NB4 (cell line): ENCODE data around the gene ZNF134.

ENCODE experiments used
- DNase-seq: peaks from one replicate; pipeline ENCODE4 v3.0.0; 2010; ENCODE audit warnings: low read depth
- H3K4me3 ChIP-seq: one replicate; pipeline ENCODE4 v1.5.1; 2011; ENCODE audit warnings: mild to moderate bottlenecking, low read depth, low read length, moderate library complexity
- CTCF ChIP-seq: IDR thresholded peaks from one replicate; pipeline ENCODE4 v1.5.1; 2012; ENCODE audit warnings: low read depth, low read length
- MAX ChIP-seq: IDR thresholded peaks from 2 replicates; pipeline ENCODE4 v1.6.1; 2011; ENCODE audit warnings: low read depth, low read length
- MYC ChIP-seq: IDR thresholded peaks from 2 replicates; pipeline ENCODE4 v1.6.1; 2011; ENCODE audit warnings: low read depth, low read length
- POLR2A ChIP-seq: IDR thresholded peaks from 2 replicates; pipeline ENCODE4 v1.6.1; 2011; ENCODE audit warnings: mild to moderate bottlenecking; ENCODE audit not compliant: insufficient read length; ENCODE audit errors: extremely low read depth

The ZNF134 gene

GRCh38 chr19:57643734-57644133, 29.7 kb downstream of the ZNF134 start:
- TF ChIP-seq MYC (no peak), CTCF (no peak), MAX (no peak), POLR2A (no peak)
- DNase-seq = no peak

GRCh38 chr19:57648331-57649003, 34.4 kb downstream of the ZNF134 start:
- TF ChIP-seq POLR2A = no peak
- no peak for DNase-seq
- no peak overlapping the region for H3K4me3 ChIP-seq

More at GRCh38 chr19:57643734-57644133, 29.7 kb downstream of the ZNF134 start:
- no peak overlapping the region for H3K4me3 ChIP-seq

- H3K4me3 ChIP-seq = no peak overlapping the region
- DNase-seq = no peak
- TF ChIP-seq POLR2A = no peak
- TF ChIP-seq CTCF = no peak
- TF ChIP-seq MYC = no peak
- no peak for TF ChIP-seq MAX
Measured at GRCh38 chr19:57651654-57651996, 37.6 kb downstream of the ZNF134 start.

GRCh38 chr19:57653689-57654088, 39.6 kb downstream of the ZNF134 start:
- no peak for TF ChIP-seq MAX
- no peak for TF ChIP-seq MYC
- no peak for TF ChIP-seq POLR2A
- TF ChIP-seq CTCF = no peak
- no peak overlapping the region for H3K4me3 ChIP-seq
- DNase-seq = no peak

- no peak for DNase-seq
- no peak for TF ChIP-seq MAX
- TF ChIP-seq POLR2A = no peak
- no peak for TF ChIP-seq CTCF
- TF ChIP-seq MYC = no peak
- no peak overlapping the region for H3K4me3 ChIP-seq
Measured at GRCh38 chr19:57655443-57655842, 41.4 kb downstream of the ZNF134 start.

- TF ChIP-seq CTCF (no peak), MAX (no peak), POLR2A (no peak), MYC (no peak)
- DNase-seq = no peak
- H3K4me3 ChIP-seq = no peak overlapping the region
Measured at GRCh38 chr19:57656346-57656745, 42.3 kb downstream of the ZNF134 start.
